ENCODE measurements around the gene BCAS1.

The BCAS1 gene

GRCh38 chr20:54093423-54094267 lies 23.3 kb upstream of the BCAS1 start:
- TF ChIP-seq ZBTB7A (IDR thresholded peaks at IDR 0.05; ENCODE audit: low read depth): no peak

- TF ChIP-seq NFIC (IDR thresholded peaks at IDR 0.05) (no peak), CREB1 (IDR thresholded peaks at IDR 0.05; ENCODE audit: low read depth) (no peak), RAD21 (IDR thresholded peaks at IDR 0.05; ENCODE audit: low read depth) (no peak), REST (IDR thresholded peaks at IDR 0.05; ENCODE audit: low read depth) (no peak), MAX (IDR thresholded peaks at IDR 0.05) (no peak), TCF12 (IDR thresholded peaks at IDR 0.05; ENCODE audit: low read depth) (no peak), ZBTB7A (IDR thresholded peaks at IDR 0.05; ENCODE audit: low read depth) (no peak), CEBPB (IDR thresholded peaks at IDR 0.05) (no peak), EP300 (IDR thresholded peaks at IDR 0.05; ENCODE audit: borderline replicate concordance) (no peak), FOXM1 (IDR thresholded peaks at IDR 0.05; ENCODE audit: borderline replicate concordance, low read depth) (no peak)
Observed at GRCh38 chr20:54092021-54092420, 21.6 kb upstream of the BCAS1 start.

- TF ChIP-seq CEBPB (IDR thresholded peaks at IDR 0.05): no peak
- no peak for TF ChIP-seq TAF1 (IDR thresholded peaks at IDR 0.05; ENCODE audit: low read depth)
- TF ChIP-seq REST (IDR thresholded peaks at IDR 0.05; ENCODE audit: low read depth): no peak
- TF ChIP-seq CREB1 (IDR thresholded peaks at IDR 0.05; ENCODE audit: low read depth): no peak
- TF ChIP-seq RAD21 (IDR thresholded peaks at IDR 0.05; ENCODE audit: low read depth): no peak
- TF ChIP-seq TCF12 (IDR thresholded peaks at IDR 0.05; ENCODE audit: low read depth): no peak
- TF ChIP-seq TEAD4 (IDR thresholded peaks at IDR 0.05): no peak
- TF ChIP-seq EGR1 (IDR thresholded peaks at IDR 0.05): no peak
- no peak for TF ChIP-seq USF1 (IDR thresholded peaks at IDR 0.05)
- TF ChIP-seq FOXM1 (IDR thresholded peaks at IDR 0.05; ENCODE audit: borderline replicate concordance, low read depth): no peak
- no peak for TF ChIP-seq YY1 (IDR thresholded peaks at IDR 0.05; ENCODE audit: low read depth)
- TF ChIP-seq ZBTB7A (IDR thresholded peaks at IDR 0.05; ENCODE audit: low read depth): no peak
- no peak for TF ChIP-seq MAX (IDR thresholded peaks at IDR 0.05)
- no peak for TF ChIP-seq EP300 (IDR thresholded peaks at IDR 0.05; ENCODE audit: borderline replicate concordance)
Observed at GRCh38 chr20:54091120-54091480, 20.7 kb upstream of the BCAS1 start.

GRCh38 chr20:54090230-54091119 lies 20.1 kb upstream of the BCAS1 start:
- TF ChIP-seq ZBTB7A (IDR thresholded peaks at IDR 0.05; ENCODE audit: low read depth): no peak
- TF ChIP-seq TCF12 (IDR thresholded peaks at IDR 0.05; ENCODE audit: low read depth): no peak
- TF ChIP-seq MAX (IDR thresholded peaks at IDR 0.05): no peak
- TF ChIP-seq EP300 (IDR thresholded peaks at IDR 0.05; ENCODE audit: borderline replicate concordance): no peak
- TF ChIP-seq TEAD4 (IDR thresholded peaks at IDR 0.05): no peak
- no peak for TF ChIP-seq FOXM1 (IDR thresholded peaks at IDR 0.05; ENCODE audit: borderline replicate concordance, low read depth)
- no peak for TF ChIP-seq TAF1 (IDR thresholded peaks at IDR 0.05; ENCODE audit: low read depth)
- TF ChIP-seq USF1 (IDR thresholded peaks at IDR 0.05): no peak
- TF ChIP-seq REST (IDR thresholded peaks at IDR 0.05; ENCODE audit: low read depth): no peak
- TF ChIP-seq EGR1 (IDR thresholded peaks at IDR 0.05): no peak
